Measurements from ENCODE around the gene PDE1A.

The PDE1A gene

DNA sequence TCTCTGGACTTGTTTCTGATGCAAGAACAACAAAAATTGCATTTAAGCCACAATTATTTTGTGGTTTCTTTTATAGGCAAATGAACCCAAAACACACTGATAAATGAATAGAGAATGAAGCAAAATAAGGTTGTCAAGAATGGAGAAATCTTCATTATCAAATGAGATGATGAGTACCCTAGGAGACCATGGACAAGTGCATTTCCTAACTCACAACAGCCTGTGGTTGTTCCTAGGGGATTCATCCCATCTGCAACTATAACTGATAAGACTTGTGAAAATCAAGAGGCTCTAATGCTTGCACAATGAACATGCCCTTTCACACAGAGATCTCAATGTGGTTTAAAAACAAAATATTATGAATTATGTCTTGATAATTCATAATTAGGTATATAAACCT lies 159.9 kb downstream of the PDE1A start:
- H3K4me3 ChIP-seq (ENCODE audit: low read depth, low read length), result no peak overlapping the region
- DNase-seq (ENCODE audit: low read depth), result no peak
- in situ Hi-C loops (cut with HindIII; ENCODE audit: low sequenced_read_pairs), result no loop called here
- TF ChIP-seq, protein P1, sequence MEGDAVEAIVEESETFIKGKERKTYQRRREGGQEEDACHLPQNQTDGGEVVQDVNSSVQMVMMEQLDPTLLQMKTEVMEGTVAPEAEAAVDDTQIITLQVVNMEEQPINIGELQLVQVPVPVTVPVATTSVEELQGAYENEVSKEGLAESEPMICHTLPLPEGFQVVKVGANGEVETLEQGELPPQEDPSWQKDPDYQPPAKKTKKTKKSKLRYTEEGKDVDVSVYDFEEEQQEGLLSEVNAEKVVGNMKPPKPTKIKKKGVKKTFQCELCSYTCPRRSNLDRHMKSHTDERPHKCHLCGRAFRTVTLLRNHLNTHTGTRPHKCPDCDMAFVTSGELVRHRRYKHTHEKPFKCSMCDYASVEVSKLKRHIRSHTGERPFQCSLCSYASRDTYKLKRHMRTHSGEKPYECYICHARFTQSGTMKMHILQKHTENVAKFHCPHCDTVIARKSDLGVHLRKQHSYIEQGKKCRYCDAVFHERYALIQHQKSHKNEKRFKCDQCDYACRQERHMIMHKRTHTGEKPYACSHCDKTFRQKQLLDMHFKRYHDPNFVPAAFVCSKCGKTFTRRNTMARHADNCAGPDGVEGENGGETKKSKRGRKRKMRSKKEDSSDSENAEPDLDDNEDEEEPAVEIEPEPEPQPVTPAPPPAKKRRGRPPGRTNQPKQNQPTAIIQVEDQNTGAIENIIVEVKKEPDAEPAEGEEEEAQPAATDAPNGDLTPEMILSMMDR (IDR thresholded peaks at IDR 0.05; ENCODE audit: low read depth, low read length, missing control alignments), result no peak

DNA sequence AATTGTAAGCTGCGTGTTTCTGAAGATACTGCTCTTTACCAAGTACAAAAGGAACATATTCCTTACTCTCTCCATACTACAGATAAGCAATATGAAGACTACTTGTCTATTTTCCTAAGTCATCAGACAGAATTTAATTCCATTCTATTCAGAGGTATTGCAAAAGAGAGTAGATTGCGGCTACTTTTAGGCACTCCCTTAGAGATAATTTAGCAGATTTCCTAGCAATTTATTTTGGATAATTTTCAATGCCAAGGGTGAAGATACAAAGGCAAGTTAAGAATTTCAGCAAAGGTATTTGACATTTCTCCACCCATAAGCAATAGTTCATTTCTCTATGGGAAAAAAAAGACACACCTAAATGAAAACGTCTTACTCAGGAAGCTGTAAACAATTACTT lies 161.1 kb downstream of the PDE1A start:
- in situ Hi-C loops (cut with HindIII; ENCODE audit: low sequenced_read_pairs), result no loop called here
- TF ChIP-seq, protein P1 (IDR thresholded peaks at IDR 0.05; ENCODE audit: low read depth, low read length, missing control alignments), result no peak
- DNase-seq (ENCODE audit: low read depth), result no peak
- H3K4me3 ChIP-seq (ENCODE audit: low read depth, low read length), result no peak overlapping the region

DNA sequence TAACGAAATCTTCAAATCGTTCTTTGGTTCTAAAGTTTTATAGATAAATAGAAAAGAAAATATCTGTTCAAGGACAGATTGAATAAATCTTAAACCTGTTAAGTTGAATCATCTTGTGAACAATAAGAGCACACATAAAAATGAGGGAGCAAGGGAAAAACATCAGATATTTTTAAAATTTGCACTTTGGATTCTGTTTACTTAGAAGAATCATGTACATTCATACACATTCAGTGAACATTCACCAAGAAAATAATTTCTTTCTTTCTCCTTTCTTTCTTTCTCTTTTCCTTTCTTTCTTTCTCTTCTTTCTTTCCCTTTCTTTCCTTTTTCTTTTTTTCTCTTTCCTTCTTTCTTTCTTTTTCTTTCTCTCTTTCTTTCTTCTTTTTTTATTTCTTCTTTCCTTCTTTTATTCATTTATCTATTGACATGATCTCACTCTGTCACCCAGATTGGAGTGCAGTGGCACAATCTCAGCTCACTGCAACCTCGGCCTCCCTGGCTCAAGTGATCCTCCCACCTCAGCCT lies 164.9 kb downstream of the PDE1A start:
- DNase-seq (ENCODE audit: low read depth), result no peak
- in situ Hi-C loops (cut with HindIII; ENCODE audit: low sequenced_read_pairs), result no loop called here
- no peak overlapping the region for H3K4me3 ChIP-seq (ENCODE audit: low read depth, low read length)
- TF ChIP-seq, protein P1 (IDR thresholded peaks at IDR 0.05; ENCODE audit: low read depth, low read length, missing control alignments), result no peak

DNA sequence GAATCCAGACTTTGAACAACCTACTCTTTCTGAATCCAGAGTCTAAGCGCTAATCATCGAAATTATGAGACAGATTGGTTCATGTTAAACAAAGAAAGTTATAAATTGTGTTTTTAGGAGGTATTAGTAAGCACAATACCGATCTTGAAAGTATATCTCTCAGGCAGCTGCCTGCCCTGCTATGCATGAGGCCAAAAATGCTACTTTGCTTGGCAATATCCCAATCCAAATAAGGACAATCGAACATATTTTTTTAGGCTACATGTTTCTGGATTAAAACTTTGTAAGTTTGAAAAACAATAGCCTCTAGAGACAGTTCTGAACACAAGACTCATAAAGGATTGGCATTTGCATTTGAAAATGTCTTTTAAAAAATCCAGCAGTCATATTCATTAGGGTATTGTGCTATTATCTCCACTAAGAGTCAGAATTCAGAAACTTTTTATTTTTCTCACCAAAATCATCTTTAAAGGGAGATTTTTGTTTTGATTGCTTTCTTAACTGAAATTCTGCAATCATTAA lies 167.1 kb downstream of the PDE1A start:
- no peak for DNase-seq (ENCODE audit: low read depth)
- no peak overlapping the region for H3K4me3 ChIP-seq (ENCODE audit: low read depth, low read length)
- TF ChIP-seq, protein P1 (IDR thresholded peaks at IDR 0.05; ENCODE audit: low read depth, low read length, missing control alignments), result no peak
- in situ Hi-C loops (cut with HindIII; ENCODE audit: low sequenced_read_pairs), result no loop called here

DNA sequence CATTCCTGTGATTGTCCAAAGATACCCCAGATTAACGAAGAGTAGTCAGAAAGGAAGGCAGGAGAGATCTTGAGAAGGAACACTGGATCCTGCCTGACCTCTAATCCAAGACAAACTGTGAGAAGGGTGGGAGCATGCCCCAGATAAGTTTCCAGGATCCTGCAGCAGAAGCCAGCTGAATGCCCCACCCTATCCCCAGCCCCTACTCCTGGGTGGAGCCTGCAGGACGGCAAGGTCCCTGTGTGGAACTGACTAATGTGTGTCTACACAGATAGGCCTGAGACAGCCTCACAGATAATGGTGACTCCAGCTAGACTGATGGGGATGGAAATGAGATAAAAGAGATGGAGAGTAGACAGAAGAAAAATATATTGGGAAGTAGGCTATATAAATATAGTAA lies 174.3 kb downstream of the PDE1A start:
- TF ChIP-seq, protein P1 (IDR thresholded peaks at IDR 0.05; ENCODE audit: low read depth, low read length, missing control alignments), result no peak
- in situ Hi-C loops (cut with HindIII; ENCODE audit: low sequenced_read_pairs), result no loop called here
- DNase-seq (ENCODE audit: low read depth), result no peak
- H3K4me3 ChIP-seq (ENCODE audit: low read depth, low read length), result no peak overlapping the region

DNA sequence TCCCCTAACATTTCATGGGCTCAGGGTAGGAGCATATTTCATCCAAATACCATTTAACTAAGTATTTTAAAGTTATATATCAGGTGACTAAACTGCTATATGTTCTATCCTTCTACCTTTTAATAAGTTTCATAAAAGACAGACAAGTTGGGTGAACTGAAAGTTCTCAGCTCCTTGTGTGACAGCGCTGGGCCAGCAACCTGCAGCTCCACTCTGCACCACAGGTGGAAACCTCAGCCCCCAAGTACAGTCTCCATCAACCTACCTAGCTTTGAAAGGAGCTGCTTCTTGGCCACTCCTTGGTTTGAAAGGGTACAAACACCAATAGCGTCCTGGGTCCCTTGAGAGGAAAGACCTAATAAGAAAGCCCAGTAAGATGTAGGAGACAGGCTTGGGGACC lies 177.9 kb downstream of the PDE1A start:
- DNase-seq (ENCODE audit: low read depth), result no peak
- in situ Hi-C loops (cut with HindIII; ENCODE audit: low sequenced_read_pairs), result no loop called here
- TF ChIP-seq, protein P1 (IDR thresholded peaks at IDR 0.05; ENCODE audit: low read depth, low read length, missing control alignments), result no peak
- no peak overlapping the region for H3K4me3 ChIP-seq (ENCODE audit: low read depth, low read length)
